Measurements from ENCODE around the gene TMEM44. TPM values are rescaled to one million over a fixed set of nuclear protein-coding genes. Genes with fewer than 3 reads are reported as not detected.

The TMEM44 gene
- total and polyA plus RNA-seq, 9 of the 15 experiments (the other 6 are each of a cell fraction or from before 2014, with no cell fraction given): 0.53 to 18.1 (median 11.3) TPM

- TF ChIP-seq ZFPM2 (CRISPR knock-in tag; IDR thresholded peaks at IDR 0.05): no peak
- no peak for TF ChIP-seq ZNF212 (CRISPR knock-in tag; IDR thresholded peaks at IDR 0.05)
- peak; percentile 67 for TF ChIP-seq ZNF239 (CRISPR knock-in tag; IDR thresholded peaks at IDR 0.05)
- TF ChIP-seq ZNF398 (CRISPR knock-in tag; IDR thresholded peaks at IDR 0.05): 0 out of 2 replicates have a peak, but pooled peaks have one; percentile 40
- no peak for TF ChIP-seq PCBP1 (IDR thresholded peaks at IDR 0.05; ENCODE audit: low read depth, low read length, poor library complexity, severe bottlenecking)
- TF ChIP-seq SFPQ (IDR thresholded peaks at IDR 0.05; ENCODE audit: low read depth, low read length): no peak
- TF ChIP-seq GABPA (tag; conservative IDR thresholded peaks at IDR 0.05; ENCODE audit: low read depth): no peak
- TF ChIP-seq GTF2A2 (tag; IDR thresholded peaks at IDR 0.05): peak; percentile 82
- peak; percentile 89 for TF ChIP-seq ZNF584 (CRISPR knock-in tag; IDR thresholded peaks at IDR 0.05; ENCODE audit: low read depth)
- TF ChIP-seq JUND (IDR thresholded peaks at IDR 0.05; ENCODE audit: borderline replicate concordance, low read depth, low read length): no peak; the same call in 1 of the 2 replicates
- 0 out of 3 replicates have a peak, but pooled peaks have one; percentile 5 for TF ChIP-seq JUND (tag; IDR thresholded peaks at IDR 0.05; ENCODE audit: borderline replicate concordance, low read depth, low read length)
- TF ChIP-seq CREB3 (tag; conservative IDR thresholded peaks at IDR 0.05; ENCODE audit: low read depth): peak; percentile 96
- TF ChIP-seq CBX2 (IDR thresholded peaks at IDR 0.05; ENCODE audit: insufficient read depth, low read length, poor library complexity, severe bottlenecking): no peak
- peak in 1 of 2 experiments; percentile 84; a peak in 2 of 4 replicates for TF ChIP-seq TEAD1 (CRISPR knock-in tag; IDR thresholded peaks at IDR 0.05)
- 0 out of 2 replicates have a peak, but pooled peaks have one; percentile 15 for TF ChIP-seq ZNF75A (CRISPR knock-in tag; IDR thresholded peaks at IDR 0.05)
- peak; percentile 61 for TF ChIP-seq CXXC5 (CRISPR knock-in tag; IDR thresholded peaks at IDR 0.05)
- TF ChIP-seq BRD9 (IDR thresholded peaks at IDR 0.05; ENCODE audit: low read depth, partially characterized antibody): no peak
- peak; percentile 72; the same call in 1 of the 2 replicates for TF ChIP-seq HIVEP1 (CRISPR knock-in tag; IDR thresholded peaks at IDR 0.05)
- no peak for TF ChIP-seq TCF15 (CRISPR knock-in tag; IDR thresholded peaks at IDR 0.05)
- peak; percentile 60; the same call in 1 of the 2 replicates for TF ChIP-seq TFAP4 (CRISPR knock-in tag; IDR thresholded peaks at IDR 0.05; ENCODE audit: borderline replicate concordance)
Measured at GRCh38 chr3:194575484-194576210, 57.6 kb downstream of the TMEM44 start (continued).
